A549 (cell line): ENCODE results near the gene CDC42BPG.

Experiments
- CTCF ChIP-seq: fragments of >200 bp; sonication (Bioruptor Twin); formaldehyde crosslinking; IDR thresholded peaks from 3 replicates; pipeline ENCODE4 v1.5.1; 2016
- FOSL2 ChIP-seq, 2 experiments: fragments of 450-650 bp in 1 of 2; fragments of >200 bp in 1 of 2; sonication (Bioruptor Twin) in 1 of 2; formaldehyde crosslinking; IDR thresholded peaks; 2 replicates each; pipeline versions ENCODE4 v1.5.0 to v1.6.1; 2016 to 2020; ENCODE audit warnings: mild to moderate bottlenecking in 1 of 2, moderate library complexity in 1 of 2
- GATA3 ChIP-seq: IDR thresholded peaks from 2 replicates; pipeline ENCODE4 v1.6.1; 2012; ENCODE audit warnings: borderline replicate concordance
- HOXA7 ChIP-seq: fragments of 250-450 bp; sonication (Bioruptor Pico); IDR thresholded peaks from 2 replicates; pipeline ENCODE4 v1.5.0; 2020; ENCODE audit warnings: mild to moderate bottlenecking, moderate library complexity
- KDM1A ChIP-seq: fragments of 200-600 bp; sonication (generic); IDR thresholded peaks from 2 replicates; pipeline ENCODE4 v1.6.1; 2016; ENCODE audit warnings: low read depth, mild to moderate bottlenecking
- MAFK ChIP-seq: fragments of 450-650 bp; IDR thresholded peaks from 2 replicates; pipeline ENCODE4 v1.6.1; 2014; ENCODE audit not compliant: partially characterized antibody
- MYC ChIP-seq: IDR thresholded peaks from 2 replicates; pipeline ENCODE4 v1.6.1; 2012; ENCODE audit warnings: mild to moderate bottlenecking, inconsistent platforms, low read length, improper control_type of control experiment, borderline replicate concordance
- NFE2L2 ChIP-seq: fragments of 150-350 bp; conservative IDR thresholded peaks from 2 replicates; pipeline ENCODE4 v1.6.1; 2014; ENCODE audit warnings: low read length
- PHF8 ChIP-seq: fragments of 200-600 bp; sonication (generic); IDR thresholded peaks from 2 replicates; pipeline ENCODE4 v1.6.1; 2016; ENCODE audit warnings: low read depth, mild to moderate bottlenecking, antibody characterized with exemption, moderate library complexity, borderline replicate concordance
- POLR2A ChIP-seq: IDR thresholded peaks from 2 replicates; pipeline ENCODE4 v1.6.1; 2012; ENCODE audit warnings: mild to moderate bottlenecking, low read length
- REST ChIP-seq: fragments of 200-600 bp; sonication (generic); IDR thresholded peaks from 2 replicates; pipeline ENCODE4 v1.6.1; 2016; ENCODE audit warnings: antibody characterized with exemption, mild to moderate bottlenecking, moderate library complexity
- RNF2 ChIP-seq: fragments of 200-600 bp; sonication (generic); IDR thresholded peaks from 2 replicates; pipeline ENCODE4 v1.6.1; 2016; ENCODE audit warnings: low read depth, mild to moderate bottlenecking, antibody characterized with exemption, moderate library complexity, borderline replicate concordance
- SMC3 ChIP-seq: fragments of >200 bp; sonication (Bioruptor Twin); formaldehyde crosslinking; IDR thresholded peaks from 3 replicates; pipeline ENCODE4 v1.6.1; 2018; ENCODE audit warnings: inconsistent platforms

- TF ChIP-seq KDM1A (no peak), CTCF (peak; percentile 69), POLR2A (peak; percentile 95), SMC3 (peak; percentile 84), RNF2 (no peak), HOXA7 (no peak), PHF8 (peak; percentile 64; the same call in 1 of the 2 replicates), GATA3 (peak; percentile 34; the same call in 1 of the 2 replicates), FOSL2 (IDR thresholded peaks at IDR 0.05) (no peak), FOSL2 (CRISPR knock-in tag; IDR thresholded peaks at IDR 0.05) (no peak), MAFK (no peak), MYC (peak; percentile 54; the same call in 1 of the 2 replicates), NFE2L2 (no peak), REST (peak; percentile 90)
Measured at GRCh38 chr11:64878494-64879243, 34.2 kb upstream of the CDC42BPG start, which contains the start of gene EHD1.
